Loucy (cell line): Measurements from ENCODE around the gene PROC.

ENCODE experiments used
- H2AFZ ChIP-seq: fragments of 200-600 bp; sonication (generic); 2 replicates; pipeline ENCODE4 v1.6.0; 2016; ENCODE audit warnings: antibody characterized with exemption, mild to moderate bottlenecking, low read length, moderate library complexity
- H3F3A ChIP-seq: fragments of 200-600 bp; 2 replicates; pipeline ENCODE4 v1.6.0; 2016; ENCODE audit warnings: antibody characterized with exemption, low read depth, mild to moderate bottlenecking
- H3K27me3 ChIP-seq: fragments of 200-600 bp; sonication (generic); 2 replicates; pipeline ENCODE4 v1.6.1; 2014; ENCODE audit warnings: low read length, mild to moderate bottlenecking; ENCODE audit not compliant: insufficient read depth, poor library complexity, severe bottlenecking
- H3K36me3 ChIP-seq: fragments of 200-600 bp; sonication (generic); 2 replicates; pipeline ENCODE4 v1.6.1; 2016; ENCODE audit warnings: low read length; ENCODE audit not compliant: insufficient read depth
- H3K4me1 ChIP-seq: fragments of 200-600 bp; sonication (generic); 2 replicates; pipeline ENCODE4 v1.5.1; 2014; ENCODE audit warnings: low read length, mild to moderate bottlenecking; ENCODE audit not compliant: insufficient read depth, poor library complexity, severe bottlenecking
- H3K4me2 ChIP-seq: fragments of 200-600 bp; sonication (generic); 2 replicates; pipeline ENCODE4 v1.6.0; 2014; ENCODE audit warnings: antibody characterized with exemption, low read length, low read depth, mild to moderate bottlenecking; ENCODE audit not compliant: poor library complexity, severe bottlenecking
- H3K4me3 ChIP-seq: fragments of 200-600 bp; sonication (generic); 2 replicates; pipeline ENCODE4 v1.5.1; 2014; ENCODE audit warnings: low read length, mild to moderate bottlenecking, mixed read lengths; ENCODE audit not compliant: poor library complexity, severe bottlenecking
- H3K79me2 ChIP-seq: fragments of 200-600 bp; sonication (generic); 2 replicates; pipeline ENCODE4 v1.6.1; 2014; ENCODE audit warnings: low read length; ENCODE audit not compliant: insufficient read depth
- H3K9ac ChIP-seq: fragments of 200-600 bp; sonication (generic); 2 replicates; pipeline ENCODE4 v1.6.0; 2014; ENCODE audit warnings: mild to moderate bottlenecking, low read depth, low read length, moderate library complexity; ENCODE audit not compliant: poor library complexity, severe bottlenecking
- H3K9me2 ChIP-seq: fragments of 200-600 bp; sonication (generic); replicated peaks from 2 replicates; pipeline ENCODE4 v1.6.1; 2016; ENCODE audit warnings: low read depth, low read length, mixed read lengths
- H3K9me3 ChIP-seq: fragments of 200-600 bp; sonication (generic); 2 replicates; pipeline ENCODE4 v1.6.1; 2014; ENCODE audit warnings: mild to moderate bottlenecking, antibody characterized with exemption, low read length, low read depth; ENCODE audit not compliant: insufficient read depth
- H4K20me1 ChIP-seq: fragments of 200-600 bp; sonication (generic); 2 replicates; pipeline ENCODE4 v1.6.0; 2014; ENCODE audit warnings: antibody characterized with exemption, low read length, mild to moderate bottlenecking; ENCODE audit not compliant: insufficient read depth, poor library complexity, severe bottlenecking
- CTCF ChIP-seq: fragments of 200-600 bp; sonication (generic); conservative IDR thresholded peaks from 2 replicates; pipeline ENCODE4 v1.5.1; 2014; ENCODE audit warnings: mild to moderate bottlenecking, antibody characterized with exemption, low read length
- EZH2phosphoT487 ChIP-seq: fragments of 200-600 bp; IDR thresholded peaks from 2 replicates; pipeline ENCODE4 v1.6.1; 2018; ENCODE audit warnings: antibody characterized with exemption, mild to moderate bottlenecking, moderate library complexity, borderline replicate concordance

Gene PROC

GRCh38 chr2:127418300-127419111 lies at the start of gene PROC:
Gene PROC, plus strand, starts transcription at chr2:127418427. Its CDS starts 1,516 bp downstream, at chr2:127419943.
- no peaks in the 10 kb centered on the region for H3K9me3 ChIP-seq
- H3K4me2 ChIP-seq: no peak within 1 kb of the TSS
- H4K20me1 ChIP-seq: no peaks in the 10 kb centered on the region
- no peaks in the 10 kb centered on the region for H3K9me2 ChIP-seq
- H3K4me1 ChIP-seq: peaks cover 9% of the 10 kb centered on the region
- TF ChIP-seq CTCF: no peak
- H3K27me3 ChIP-seq: no peaks in the 10 kb centered on the region
- no peak within 1 kb of the TSS for H2AFZ ChIP-seq
- H3K79me2 ChIP-seq: no peaks in the 10 kb centered on the region
- H3K4me3 ChIP-seq: no peak within 1 kb of the TSS
- no peaks in the 10 kb centered on the region for H3F3A ChIP-seq
- H3K36me3 ChIP-seq: no peaks in the 10 kb centered on the region
- no peak within 1 kb of the TSS for H3K9ac ChIP-seq

- Histone ChIP-seq H2AFZ (no peak overlapping the region), H3K27me3 (no peaks in the 10 kb centered on the region), H3F3A (no peaks in the 10 kb centered on the region), H3K79me2 (peaks cover 95% of the 10 kb centered on the region), H4K20me1 (peaks cover 19% of the 10 kb centered on the region), H3K36me3 (no peaks in the 10 kb centered on the region), H3K4me2 (no peak overlapping the region), H3K4me1 (no peaks in the 10 kb centered on the region), H3K9me3 (peaks cover 28% of the 10 kb centered on the region), H3K9me2 (no peaks in the 10 kb centered on the region), H3K9ac (no peak overlapping the region), H3K4me3 (no peak overlapping the region)
- TF ChIP-seq CTCF (no peak), EZH2phosphoT487 (no peak)
Observed at GRCh38 chr2:127370010-127370409, 48.2 kb upstream of the PROC start.

- no peaks in the 10 kb centered on the region for H3K4me1 ChIP-seq
- H3K36me3 ChIP-seq: no peaks in the 10 kb centered on the region
- TF ChIP-seq EZH2phosphoT487 (no peak), CTCF (no peak)
- no peak overlapping the region for H3K4me2 ChIP-seq
- no peak overlapping the region for H3K4me3 ChIP-seq
- peaks cover 32% of the 10 kb centered on the region for H3K9me3 ChIP-seq
- H2AFZ ChIP-seq: no peak overlapping the region
- peaks cover 93% of the 10 kb centered on the region for H3K79me2 ChIP-seq
- H4K20me1 ChIP-seq: peaks cover 10% of the 10 kb centered on the region
- no peaks in the 10 kb centered on the region for H3F3A ChIP-seq
- no peaks in the 10 kb centered on the region for H3K27me3 ChIP-seq
- no peaks in the 10 kb centered on the region for H3K9me2 ChIP-seq
- H3K9ac ChIP-seq: no peak overlapping the region
Observed at GRCh38 chr2:127371037-127371436, 47.2 kb upstream of the PROC start.
